ENCODE measurements around the gene ENTPD2.

GRCh38 chr9:137053944-137054931 lies at the start of gene ENTPD2:
- TF ChIP-seq CTCF (tag by site-specific recombination; IDR thresholded peaks at IDR 0.05) (no peak), ZBTB20 (tag by site-specific recombination; IDR thresholded peaks at IDR 0.05) (peak; percentile 41; the same call in 1 of the 2 replicates), SP2 (tag by site-specific recombination; IDR thresholded peaks at IDR 0.05) (peak; percentile 57), GFI1B (tag by site-specific recombination; IDR thresholded peaks at IDR 0.05) (no peak), REST (tag by site-specific recombination; IDR thresholded peaks at IDR 0.05) (no peak), TRIM28 (IDR thresholded peaks at IDR 0.05; ENCODE audit: borderline replicate concordance, low read length) (no peak), PBX3 (CRISPR knock-in tag; IDR thresholded peaks at IDR 0.05) (no peak), ZNF16 (tag by site-specific recombination; IDR thresholded peaks at IDR 0.05; ENCODE audit: low read depth) (no peak), ZNF175 (tag by site-specific recombination; IDR thresholded peaks at IDR 0.05) (no peak), ZNF571 (tag by site-specific recombination; IDR thresholded peaks at IDR 0.05) (no peak), OVOL3 (tag by site-specific recombination; IDR thresholded peaks at IDR 0.05) (no peak), ZNF24 (tag by site-specific recombination; IDR thresholded peaks at IDR 0.05) (no peak)
